Hepatocyte (in vitro differentiated cells): ENCODE data around the gene KLK2. TPM values are rescaled to one million over a fixed set of nuclear protein-coding genes. Genes with fewer than 3 reads are reported as not detected.

Experiments
- DNase-seq: peaks from one replicate; pipeline ENCODE4 v3.0.0-alpha.2; 2016; ENCODE audit warnings: low spot score
- H2AFZ ChIP-seq: fragments of 200-600 bp; sonication (generic); 2 replicates; pipeline ENCODE4 v1.6.0; 2016; ENCODE audit warnings: antibody characterized with exemption, mild to moderate bottlenecking
- H3K27ac ChIP-seq: fragments of 200-600 bp; sonication (generic); 2 replicates; pipeline ENCODE4 v1.5.1; 2016; ENCODE audit warnings: mild to moderate bottlenecking
- H3K27me3 ChIP-seq: fragments of 200-600 bp; sonication (generic); 2 replicates; pipeline ENCODE4 v1.6.1; 2016
- H3K36me3 ChIP-seq: fragments of 200-600 bp; sonication (generic); replicated peaks from 2 replicates; pipeline ENCODE4 v1.5.1; 2016; ENCODE audit warnings: low read depth; ENCODE audit not compliant: insufficient read depth
- H3K4me1 ChIP-seq: fragments of 200-600 bp; sonication (generic); 2 replicates; pipeline ENCODE4 v1.5.1; 2016; ENCODE audit warnings: mild to moderate bottlenecking, moderate library complexity; ENCODE audit not compliant: insufficient read depth
- H3K4me2 ChIP-seq: fragments of 200-600 bp; sonication (generic); 2 replicates; pipeline ENCODE4 v1.6.0; 2016
- H3K4me3 ChIP-seq: fragments of 200-600 bp; sonication (generic); 2 replicates; pipeline ENCODE4 v1.5.1; 2016; ENCODE audit warnings: mild to moderate bottlenecking
- H3K79me2 ChIP-seq: fragments of 200-600 bp; sonication (generic); 2 replicates; pipeline ENCODE4 v1.6.0; 2017; ENCODE audit warnings: mild to moderate bottlenecking
- H3K9me2 ChIP-seq: fragments of 200-600 bp; sonication (generic); replicated peaks from 2 replicates; pipeline ENCODE4 v1.6.0; 2017; ENCODE audit warnings: mild to moderate bottlenecking; ENCODE audit not compliant: insufficient read depth
- H3K9me3 ChIP-seq: fragments of 200-600 bp; sonication (generic); 2 replicates; pipeline ENCODE4 v1.5.1; 2016; ENCODE audit warnings: low read depth, mild to moderate bottlenecking
- H4K20me1 ChIP-seq: fragments of 200-600 bp; sonication (generic); 2 replicates; pipeline ENCODE4 v1.6.0; 2016; ENCODE audit warnings: mild to moderate bottlenecking; ENCODE audit not compliant: insufficient read depth, poor library complexity, severe bottlenecking
- EZH2 ChIP-seq: fragments of 200-600 bp; sonication (generic); IDR thresholded peaks from 2 replicates; pipeline ENCODE4 v1.6.1; 2016; ENCODE audit warnings: antibody characterized with exemption, mild to moderate bottlenecking, borderline replicate concordance
- EZH2phosphoT487 ChIP-seq: fragments of 200-600 bp; sonication (generic); IDR thresholded peaks from one replicate; pipeline ENCODE4 v1.6.1; 2018; ENCODE audit warnings: antibody characterized with exemption, mild to moderate bottlenecking, low read depth, moderate library complexity; ENCODE audit not compliant: unreplicated experiment, severe bottlenecking
- WGBS: methylation state at CpG from one replicate; pipeline ENCODE4 v1.1.6; 2016; ENCODE audit warnings: low lambda C conversion rate; ENCODE audit errors: missing lambda C conversion rate; 5-methylcytosine and 5-hydroxymethylcytosine counted together
- polyA plus RNA-seq: library from polyadenylated mRNA; unstranded; fragments of >200 nt; fragmentation: Nextera tagmentation; extraction: Ambion mirVana; gene quantifications from 2 replicates; pipeline ENCODE4 v1.2.1, GENCODE V29; 2016
- total RNA-seq: library from RNA; depleted of rRNA; stranded (reverse); fragments of >200 nt; gene quantifications from 2 replicates; pipeline ENCODE4 v1.2.3, GENCODE V29; 2014
- TF ChIP-seq, protein P1 (sequence below): fragments of 200-600 bp; sonication (generic); IDR thresholded peaks from 2 replicates; pipeline ENCODE4 v1.5.1; 2016; ENCODE audit warnings: antibody characterized with exemption, mild to moderate bottlenecking; ENCODE audit not compliant: poor library complexity

Gene KLK2
- total and polyA plus RNA-seq, 2 experiments from 2014 or later = not detected

DNA sequence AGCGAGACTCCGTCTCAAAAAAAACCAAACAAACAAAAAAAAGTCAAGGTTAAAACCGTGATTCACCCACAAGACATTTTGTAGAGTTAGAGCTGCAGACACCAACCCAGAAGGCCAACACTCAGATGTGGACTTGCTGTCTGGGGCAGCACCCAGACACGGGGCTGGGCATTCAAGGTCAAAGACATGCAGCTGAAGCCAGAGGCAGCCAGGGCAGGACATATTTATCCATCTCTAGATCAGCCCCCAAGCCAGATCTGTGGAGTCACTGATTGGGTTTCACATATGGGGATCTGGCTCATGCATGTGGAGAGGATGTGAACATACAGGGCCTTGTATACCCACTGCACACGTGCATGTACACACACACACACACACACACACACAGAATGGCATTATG is 43.4 kb upstream of the KLK2 start:
- H3K9me2 ChIP-seq = no peaks in the 10 kb centered on the region
- no peak overlapping the region for H3K4me3 ChIP-seq
- H3K79me2 ChIP-seq = no peaks in the 10 kb centered on the region
- H3K4me1 ChIP-seq = no peaks in the 10 kb centered on the region
- H3K27ac ChIP-seq = no peak overlapping the region
- no peaks in the 10 kb centered on the region for H3K27me3 ChIP-seq
- no peak overlapping the region for H3K4me2 ChIP-seq
- no peaks in the 10 kb centered on the region for H3K9me3 ChIP-seq
- no peak overlapping the region for H2AFZ ChIP-seq
- DNase-seq = no peak
- no peak for TF ChIP-seq EZH2phosphoT487
- TF ChIP-seq, protein P1, sequence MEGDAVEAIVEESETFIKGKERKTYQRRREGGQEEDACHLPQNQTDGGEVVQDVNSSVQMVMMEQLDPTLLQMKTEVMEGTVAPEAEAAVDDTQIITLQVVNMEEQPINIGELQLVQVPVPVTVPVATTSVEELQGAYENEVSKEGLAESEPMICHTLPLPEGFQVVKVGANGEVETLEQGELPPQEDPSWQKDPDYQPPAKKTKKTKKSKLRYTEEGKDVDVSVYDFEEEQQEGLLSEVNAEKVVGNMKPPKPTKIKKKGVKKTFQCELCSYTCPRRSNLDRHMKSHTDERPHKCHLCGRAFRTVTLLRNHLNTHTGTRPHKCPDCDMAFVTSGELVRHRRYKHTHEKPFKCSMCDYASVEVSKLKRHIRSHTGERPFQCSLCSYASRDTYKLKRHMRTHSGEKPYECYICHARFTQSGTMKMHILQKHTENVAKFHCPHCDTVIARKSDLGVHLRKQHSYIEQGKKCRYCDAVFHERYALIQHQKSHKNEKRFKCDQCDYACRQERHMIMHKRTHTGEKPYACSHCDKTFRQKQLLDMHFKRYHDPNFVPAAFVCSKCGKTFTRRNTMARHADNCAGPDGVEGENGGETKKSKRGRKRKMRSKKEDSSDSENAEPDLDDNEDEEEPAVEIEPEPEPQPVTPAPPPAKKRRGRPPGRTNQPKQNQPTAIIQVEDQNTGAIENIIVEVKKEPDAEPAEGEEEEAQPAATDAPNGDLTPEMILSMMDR = no peak
- no peak for TF ChIP-seq EZH2
- 89% methylated on average over 5 of the region's 5 CpGs for WGBS
- H4K20me1 ChIP-seq = no peaks in the 10 kb centered on the region
- no peaks in the 10 kb centered on the region for H3K36me3 ChIP-seq

DNA sequence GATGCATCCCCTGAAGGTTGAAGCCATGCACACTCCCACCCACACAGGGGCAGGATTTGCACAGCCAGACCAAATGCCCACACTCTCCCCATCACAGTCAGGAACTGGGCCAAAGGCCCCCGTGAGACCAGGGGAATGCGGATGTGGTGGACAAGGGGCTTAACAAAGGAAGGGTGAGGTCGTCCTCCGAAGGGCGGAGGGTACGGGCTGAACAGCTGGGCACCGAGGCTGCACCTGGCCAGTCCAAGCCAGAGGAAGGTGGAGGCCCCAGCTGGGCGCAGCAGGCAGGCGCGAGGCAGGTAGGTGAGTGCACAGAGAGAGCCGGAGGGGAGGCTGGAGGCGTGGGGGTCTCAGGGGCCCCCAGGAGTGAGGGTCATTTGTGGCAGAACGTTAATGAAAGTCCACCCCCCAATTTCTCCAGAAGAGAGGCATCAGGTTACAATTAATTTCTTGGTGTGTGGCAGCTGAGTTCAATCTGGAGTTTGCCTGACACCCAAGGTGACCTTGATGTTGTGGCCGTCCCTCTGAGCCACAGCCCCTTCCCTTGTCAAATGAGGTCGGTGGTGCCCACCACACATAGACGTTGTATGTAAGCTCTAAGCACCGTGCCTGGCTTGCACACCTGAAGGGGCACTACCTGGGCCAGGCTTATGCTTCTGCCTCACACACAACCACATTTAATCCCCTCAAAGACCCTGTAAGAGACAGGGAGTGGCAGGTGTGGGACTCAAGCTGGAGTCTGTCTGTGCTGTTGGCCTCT is 42.8 kb upstream of the KLK2 start:
- TF ChIP-seq EZH2phosphoT487 = no peak
- no peak for TF ChIP-seq EZH2
- Histone ChIP-seq H3K9me3 (no peaks in the 10 kb centered on the region), H3K79me2 (no peaks in the 10 kb centered on the region), H3K27ac (no peak overlapping the region), H2AFZ (no peak overlapping the region), H3K4me1 (peaks cover 4% of the 10 kb centered on the region), H4K20me1 (no peaks in the 10 kb centered on the region), H3K4me2 (no peak overlapping the region), H3K27me3 (no peaks in the 10 kb centered on the region), H3K36me3 (no peaks in the 10 kb centered on the region), H3K4me3 (no peak overlapping the region), H3K9me2 (no peaks in the 10 kb centered on the region)
- no peak for DNase-seq
- WGBS = 64% methylated on average over 17 of the region's 17 CpGs

DNA sequence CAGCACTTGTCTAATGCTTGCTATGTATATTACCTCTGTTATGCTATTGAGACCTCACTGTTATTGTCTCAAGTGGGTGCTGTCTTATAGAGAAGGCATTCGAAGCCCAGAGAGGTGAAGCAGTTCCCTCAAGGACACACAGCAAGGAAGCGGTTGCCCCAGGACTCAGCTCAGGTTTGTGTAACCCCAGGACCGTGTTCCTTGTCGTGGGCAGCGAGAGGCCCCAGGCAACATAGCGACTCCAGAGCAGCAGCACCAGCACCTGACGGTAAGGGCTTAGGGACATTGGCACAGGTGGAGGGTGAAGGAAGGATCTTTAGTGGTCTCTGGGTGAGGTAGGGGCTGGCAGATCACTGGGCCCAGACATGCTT is 42.2 kb upstream of the KLK2 start:
- Histone ChIP-seq H3K4me3 (no peak overlapping the region), H2AFZ (no peak overlapping the region), H3K79me2 (no peaks in the 10 kb centered on the region), H3K27me3 (no peaks in the 10 kb centered on the region), H3K4me1 (peaks cover 6% of the 10 kb centered on the region), H4K20me1 (no peaks in the 10 kb centered on the region), H3K9me3 (no peaks in the 10 kb centered on the region), H3K9me2 (no peaks in the 10 kb centered on the region), H3K36me3 (no peaks in the 10 kb centered on the region), H3K27ac (no peak overlapping the region), H3K4me2 (no peak overlapping the region)
- 77% methylated on average over 7 of the region's 7 CpGs for WGBS
- TF ChIP-seq EZH2phosphoT487 = no peak
- no peak for TF ChIP-seq EZH2
- TF ChIP-seq, protein P1 = no peak
- DNase-seq = no peak

DNA sequence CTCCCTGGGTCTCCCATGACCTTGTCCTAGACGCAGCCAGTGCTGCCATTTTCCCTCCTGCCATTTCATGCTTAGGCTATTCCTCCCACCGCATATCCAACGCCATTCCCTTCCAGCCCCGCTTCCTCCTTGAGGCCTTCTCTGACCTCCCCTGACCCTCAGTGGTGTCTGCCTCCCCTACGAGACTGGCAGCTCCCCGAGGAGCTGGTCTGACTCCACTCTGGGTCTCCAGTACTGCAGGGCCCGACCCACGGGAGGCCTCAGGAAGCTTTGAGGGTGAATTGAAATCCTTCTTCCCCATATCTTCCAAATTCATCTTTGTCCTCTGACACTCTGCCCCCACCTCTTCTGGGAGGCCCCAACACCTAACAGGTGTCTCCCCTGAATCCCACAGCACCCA is 40.6 kb upstream of the KLK2 start:
- no peak for DNase-seq
- H3K27me3 ChIP-seq = no peaks in the 10 kb centered on the region

More for the DNA sequence above, 40.6 kb upstream of the KLK2 start:
- 90% methylated on average over 8 of the region's 8 CpGs for WGBS
- Histone ChIP-seq H4K20me1 (no peaks in the 10 kb centered on the region), H3K4me1 (peaks cover 6% of the 10 kb centered on the region), H3K27ac (no peak overlapping the region), H2AFZ (no peak overlapping the region), H3K36me3 (no peaks in the 10 kb centered on the region), H3K9me3 (no peaks in the 10 kb centered on the region), H3K79me2 (no peaks in the 10 kb centered on the region), H3K4me3 (no peak overlapping the region), H3K4me2 (no peak overlapping the region), H3K9me2 (no peaks in the 10 kb centered on the region)
- TF ChIP-seq EZH2 = no peak
- TF ChIP-seq, protein P1 = no peak
- no peak for TF ChIP-seq EZH2phosphoT487
